Prostate gland (tissue), 2 donors: ENCODE measurements around the gene PPP4C. TPM values are rescaled to one million over a fixed set of nuclear protein-coding genes. Genes with fewer than 3 reads are reported as not detected.

Experiments used
- DNase-seq: peaks from one replicate; pipeline ENCODE4 v3.0.0-alpha.2; 2019; ENCODE audit warnings: low spot score
- H3K27ac ChIP-seq, 2 donors: fragments of 200-600 bp; sonication (generic); 2 replicates each; pipeline ENCODE4 v1.5.1; 2017 to 2019
- H3K27me3 ChIP-seq: fragments of 200-600 bp; sonication (generic); replicated peaks from 2 replicates; pipeline ENCODE4 v1.5.1; 2019; ENCODE audit not compliant: insufficient read depth
- H3K36me3 ChIP-seq, 2 donors: fragments of 200-600 bp; sonication (generic); 1 replicate in 1 of 2; 2 replicates in 1 of 2; pipeline versions ENCODE4 v1.5.1 to v1.8.1; 2017 to 2019
- H3K4me1 ChIP-seq: fragments of 200-600 bp; sonication (generic); replicated peaks from 2 replicates; pipeline ENCODE4 v1.5.1; 2019
- H3K4me3 ChIP-seq, 2 donors: fragments of 200-600 bp; sonication (generic); 2 replicates each; pipeline ENCODE4 v1.5.1; 2017 to 2019
- H3K9me3 ChIP-seq: fragments of 200-600 bp; sonication (generic); 2 replicates; pipeline ENCODE4 v1.5.1; 2017
- CTCF ChIP-seq, 4 experiments: fragments of 200-600 bp in 2 of 4; fragments of 450-650 bp in 2 of 4; sonication (generic) in 2 of 4; IDR thresholded peaks; 1 replicate in 3 of 4; 2 replicates in 1 of 4; pipeline ENCODE4 v1.5.1; 2016 to 2019; ENCODE audit warnings: antibody characterized with exemption in 4 of 4, mild to moderate bottlenecking in 2 of 4, moderate library complexity in 2 of 4
- POLR2A ChIP-seq: fragments of 450-650 bp; IDR thresholded peaks from one replicate; pipeline ENCODE4 v1.6.1; 2016; ENCODE audit warnings: antibody characterized with exemption, mild to moderate bottlenecking
- POLR2AphosphoS5 ChIP-seq: sonication (generic); formaldehyde crosslinking; IDR thresholded peaks from one replicate; pipeline ENCODE4 v1.6.1; 2017; ENCODE audit warnings: antibody characterized with exemption
- WGBS: methylation state at CpG from one replicate; pipeline ENCODE4 v1.1.5; 2018; 5-methylcytosine and 5-hydroxymethylcytosine counted together
- intact Hi-C: fragments of 100-400 bp; cut with DNase I; formaldehyde crosslinking; loops from one replicate; pipeline ENCODE4 v1.14.2; 2022
- total RNA-seq, 2 donors: library from RNA; depleted of rRNA; stranded (reverse); fragments of >200 nt; gene quantifications; one replicate each; pipeline ENCODE4 v1.1.0, GENCODE V29; 2016

PPP4C gene
- 10 to 100 TPM; 67.8 to 85.4 TPM for total RNA-seq

- peak; percentile 86 for DNase-seq
- intact Hi-C loops: no loop called here
These were observed at the start of gene PPP4C for GRCh38 chr16:30075503-30076275. Gene PPP4C (plus strand): TSS chr16:30075994. CDS start chr16:30076378, 384 bp downstream.

GRCh38 chr16:30026449-30026848 lies 49.3 kb upstream of the PPP4C start:
- Histone ChIP-seq H3K27ac (no peak overlapping the region), H3K4me1 (peaks cover 5% of the 10 kb centered on the region), H3K9me3 (no peaks in the 10 kb centered on the region), H3K36me3 (no peaks in the 10 kb centered on the region), H3K4me3 (no peak overlapping the region), H3K27me3 (peaks cover 12% of the 10 kb centered on the region)
- intact Hi-C loops: loop anchor here (10.0 kb wide), 1 partner anchor 332 kb away; no protein-coding TSS in a partner anchor
- DNase-seq: no peak
- TF ChIP-seq POLR2A (no peak), CTCF (IDR thresholded peaks at IDR 0.05) (no peak), POLR2AphosphoS5 (no peak)
- WGBS: 88% methylated on average over 15 of the region's 18 CpGs

More at GRCh38 chr16:30075503-30076275, at the start of gene PPP4C:
- Histone ChIP-seq H3K9me3 (no peaks in the 10 kb centered on the region), H3K4me1 (peaks cover 11% of the 10 kb centered on the region), H3K27ac (peak within 1 kb of the TSS; percentile 81 to 86), H3K27me3 (no peaks in the 10 kb centered on the region), H3K4me3 (peak within 1 kb of the TSS; percentile 75 to 98), H3K36me3 (no peaks in the 10 kb centered on the region)
- TF ChIP-seq POLR2AphosphoS5 (peak; percentile 97), POLR2A (peak; percentile 68), CTCF (IDR thresholded peaks at IDR 0.05) (peak in 3 of 4 experiments; percentile 10 to 35 (median 30))
- WGBS: 2% methylated on average over 56 of the region's 67 CpGs

GRCh38 chr16:30027588-30028437 lies 48.0 kb upstream of the PPP4C start:
- no peak for DNase-seq
- intact Hi-C loops: loop anchor here (10.0 kb wide), 1 partner anchor 333 kb away; no protein-coding TSS in a partner anchor
- Histone ChIP-seq H3K36me3 (no peaks in the 10 kb centered on the region), H3K27ac (no peak overlapping the region), H3K9me3 (no peaks in the 10 kb centered on the region), H3K4me3 (no peak overlapping the region), H3K27me3 (peaks cover 13% of the 10 kb centered on the region), H3K4me1 (peaks cover 5% of the 10 kb centered on the region)
- 46% methylated on average over 13 of the region's 13 CpGs for WGBS
- TF ChIP-seq CTCF (IDR thresholded peaks at IDR 0.05): no peak
- TF ChIP-seq POLR2A: no peak
- TF ChIP-seq POLR2AphosphoS5: no peak

- no peak for DNase-seq
- intact Hi-C loops: loop anchor here (10.0 kb wide), 1 partner anchor 334 kb away; no protein-coding TSS in a partner anchor
- 11% methylated on average over 18 of the region's 18 CpGs for WGBS
These were observed 47.2 kb upstream of the PPP4C start for GRCh38 chr16:30028438-30029076.

More at GRCh38 chr16:30028438-30029076, 47.2 kb upstream of the PPP4C start:
- H3K4me3 ChIP-seq: no peak overlapping the region
- H3K27me3 ChIP-seq: peaks cover 13% of the 10 kb centered on the region
- H3K4me1 ChIP-seq: peaks cover 5% of the 10 kb centered on the region
- no peaks in the 10 kb centered on the region for H3K9me3 ChIP-seq
- H3K36me3 ChIP-seq: no peaks in the 10 kb centered on the region
- TF ChIP-seq CTCF (IDR thresholded peaks at IDR 0.05) (no peak), POLR2AphosphoS5 (no peak), POLR2A (no peak)
- no peak overlapping the region for H3K27ac ChIP-seq
